SK-N-MC (cell line): ENCODE results near the gene KCNK3.

Experiments used
- EZH2 ChIP-seq: fragments of 200-600 bp; sonication (generic); IDR thresholded peaks from one replicate; pipeline ENCODE4 v1.6.1; 2017; ENCODE audit warnings: antibody characterized with exemption
- POLR2AphosphoS5 ChIP-seq: IDR thresholded peaks from 2 replicates; pipeline ENCODE4 v1.6.1; 2012; ENCODE audit warnings: mild to moderate bottlenecking, low read depth, low read length, borderline replicate concordance

GRCh38 chr2:26778098-26778497 is 85.6 kb downstream of the KCNK3 start:
- TF ChIP-seq EZH2 (no peak), POLR2AphosphoS5 (no peak)
